Bronchial epithelial cell (primary cell): ENCODE results near the gene NEK4. TPM values are rescaled to one million over a fixed set of nuclear protein-coding genes. Genes with fewer than 3 reads are reported as not detected.

Experiments
- DNase-seq: peaks from one replicate; pipeline ENCODE4 v3.0.0-alpha.2; 2010; ENCODE audit warnings: low read depth
- FAIRE-seq: peaks from 2 replicates; lab custom pipeline; 2011; peaks lifted over from hg19 to GRCh38; lab: Jason Lieb, UNC
- H3K27me3 ChIP-seq: 2 replicates; pipeline ENCODE4 v1.5.1; 2011; ENCODE audit warnings: low read length; ENCODE audit not compliant: control insufficient read depth, insufficient read depth
- H3K36me3 ChIP-seq: 2 replicates; pipeline ENCODE4 v1.5.1; 2011; ENCODE audit warnings: low read length; ENCODE audit not compliant: control insufficient read depth, insufficient read depth
- H3K4me3 ChIP-seq: 2 replicates; pipeline ENCODE4 v1.5.1; 2011; ENCODE audit warnings: mild to moderate bottlenecking, low read depth, low read length, control low read depth
- total RNA-seq: library from RNA; depleted of rRNA; stranded (reverse); fragments of >200 nt; gene quantifications from 2 replicates; pipeline ENCODE4 v1.2.1, GENCODE V29; 2014
- TF ChIP-seq, protein P1 (sequence below): IDR thresholded peaks from 2 replicates; pipeline ENCODE4 v1.5.1; 2011; ENCODE audit warnings: mild to moderate bottlenecking, moderate library complexity, low read length, control low read depth, inconsistent platforms; ENCODE audit not compliant: insufficient read depth, severe bottlenecking

NEK4 gene
- total RNA-seq, 1 donor from 2014 or later = 20.5 TPM

DNA sequence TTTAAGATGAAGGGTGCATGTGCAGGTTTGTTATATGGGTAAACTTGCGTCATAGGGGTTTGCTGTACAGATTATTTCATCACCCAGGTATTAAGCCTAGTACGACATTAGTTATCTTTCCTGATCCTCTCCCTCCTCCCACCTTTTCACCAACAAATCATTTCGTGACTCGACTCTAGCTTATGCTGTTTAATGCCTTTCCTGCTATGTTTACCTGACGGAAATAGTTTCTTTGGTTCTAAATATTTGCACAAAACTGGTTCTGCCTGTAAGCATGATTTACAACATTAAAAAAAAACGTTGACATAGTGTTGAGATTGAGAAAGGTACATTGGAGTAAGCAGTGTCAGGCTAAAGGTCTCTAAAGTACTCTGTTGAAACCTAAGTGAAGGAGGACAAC lies 82.5 kb downstream of the NEK4 start:
- Histone ChIP-seq H3K27me3 (no peaks in the 10 kb centered on the region), H3K4me3 (no peak overlapping the region), H3K36me3 (peaks cover 35% of the 10 kb centered on the region)
- FAIRE-seq (no peak), DNase-seq (peak; percentile 34)
- TF ChIP-seq, protein P1, sequence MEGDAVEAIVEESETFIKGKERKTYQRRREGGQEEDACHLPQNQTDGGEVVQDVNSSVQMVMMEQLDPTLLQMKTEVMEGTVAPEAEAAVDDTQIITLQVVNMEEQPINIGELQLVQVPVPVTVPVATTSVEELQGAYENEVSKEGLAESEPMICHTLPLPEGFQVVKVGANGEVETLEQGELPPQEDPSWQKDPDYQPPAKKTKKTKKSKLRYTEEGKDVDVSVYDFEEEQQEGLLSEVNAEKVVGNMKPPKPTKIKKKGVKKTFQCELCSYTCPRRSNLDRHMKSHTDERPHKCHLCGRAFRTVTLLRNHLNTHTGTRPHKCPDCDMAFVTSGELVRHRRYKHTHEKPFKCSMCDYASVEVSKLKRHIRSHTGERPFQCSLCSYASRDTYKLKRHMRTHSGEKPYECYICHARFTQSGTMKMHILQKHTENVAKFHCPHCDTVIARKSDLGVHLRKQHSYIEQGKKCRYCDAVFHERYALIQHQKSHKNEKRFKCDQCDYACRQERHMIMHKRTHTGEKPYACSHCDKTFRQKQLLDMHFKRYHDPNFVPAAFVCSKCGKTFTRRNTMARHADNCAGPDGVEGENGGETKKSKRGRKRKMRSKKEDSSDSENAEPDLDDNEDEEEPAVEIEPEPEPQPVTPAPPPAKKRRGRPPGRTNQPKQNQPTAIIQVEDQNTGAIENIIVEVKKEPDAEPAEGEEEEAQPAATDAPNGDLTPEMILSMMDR = no peak

DNA sequence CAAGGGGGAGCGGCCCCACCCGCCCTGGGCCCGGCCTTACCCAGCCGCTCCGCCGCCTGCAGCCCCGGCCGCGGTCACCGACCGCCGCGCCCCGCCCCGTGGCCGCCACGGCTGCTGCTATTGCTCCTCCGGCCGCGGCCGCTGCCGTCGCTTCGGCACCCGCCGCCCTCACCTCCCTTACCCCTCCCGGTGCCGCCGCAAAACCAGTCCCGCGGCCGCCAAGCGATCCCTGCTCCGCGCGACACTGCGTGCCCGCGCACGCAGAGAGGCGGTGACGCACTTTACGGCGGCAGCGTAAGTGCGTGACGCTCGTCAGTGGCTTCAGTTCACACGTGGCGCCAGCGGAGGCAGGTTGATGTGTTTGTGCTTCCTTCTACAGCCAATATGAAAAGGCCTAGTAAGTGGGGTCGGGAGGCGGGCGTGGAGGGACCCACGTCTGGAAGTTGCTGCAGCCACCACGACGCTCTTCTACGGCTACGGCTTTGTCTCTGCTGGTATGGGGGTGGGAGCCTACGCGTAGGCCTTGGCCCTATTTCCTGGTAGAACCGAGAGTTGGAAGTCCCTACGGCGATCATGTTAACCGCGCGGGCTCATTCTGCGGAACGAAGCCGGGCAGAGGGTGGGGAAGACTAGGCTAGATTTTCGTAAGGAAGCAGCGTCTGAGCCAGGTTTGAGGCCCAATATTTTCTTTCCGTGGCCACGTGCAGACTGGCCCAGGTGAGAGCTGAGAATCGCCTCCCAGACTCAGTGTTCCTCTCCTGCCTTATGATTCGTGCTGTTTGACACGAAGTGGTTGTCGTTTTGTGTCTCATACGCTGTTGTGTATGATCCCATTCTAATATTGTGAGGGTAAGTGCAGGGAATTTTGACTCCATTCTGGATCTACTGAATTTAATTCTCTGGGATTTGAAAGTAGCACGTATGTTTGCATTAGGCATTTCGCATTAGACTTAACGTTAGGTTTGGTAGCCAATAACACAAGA lies 84.7 kb downstream of the NEK4 start, which contains the start of the genes GNL3 and PBRM1:
Gene GNL3 (plus strand): TSS at position 324 of the 983 bp plus-strand sequence. CDS start 61 bp downstream, at position 385.
Gene PBRM1 (minus strand): TSS at position 205 of the 983 bp plus-strand sequence.
- Histone ChIP-seq H3K27me3 (no peaks in the 10 kb centered on the region), H3K36me3 (peaks cover 27% of the 10 kb centered on the region), H3K4me3 (peak within 1 kb of the TSS; percentile 88)
- DNase-seq (peak; percentile 87), FAIRE-seq (no peak)
- TF ChIP-seq, protein P1 = no peak

DNA sequence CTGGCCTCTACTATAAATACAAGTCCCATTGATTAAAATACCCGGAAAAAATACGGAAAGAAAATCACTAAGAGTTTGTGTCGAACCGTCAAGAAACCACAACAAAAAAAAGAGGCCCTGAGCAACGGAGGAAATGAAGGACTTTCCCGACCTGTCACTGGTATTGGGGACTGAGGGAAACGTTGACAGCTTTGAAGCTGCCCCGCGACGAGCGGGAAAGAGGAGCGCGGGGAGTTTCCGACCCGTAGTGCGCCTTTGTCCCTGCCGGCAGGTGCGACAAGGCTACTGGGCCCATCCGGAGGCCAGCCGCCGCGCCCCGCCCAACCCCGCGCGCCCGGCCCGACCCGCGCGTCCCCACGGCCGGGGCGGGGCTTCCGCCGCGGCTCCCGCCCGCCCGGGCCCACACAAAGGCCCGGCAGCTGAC lies 85.4 kb downstream of the NEK4 start:
- H3K36me3 ChIP-seq = peaks cover 24% of the 10 kb centered on the region
- H3K4me3 ChIP-seq = peak overlapping the region; percentile 88
- DNase-seq (peak; percentile 25), FAIRE-seq (no peak)
- TF ChIP-seq, protein P1 = no peak
- no peaks in the 10 kb centered on the region for H3K27me3 ChIP-seq

DNA sequence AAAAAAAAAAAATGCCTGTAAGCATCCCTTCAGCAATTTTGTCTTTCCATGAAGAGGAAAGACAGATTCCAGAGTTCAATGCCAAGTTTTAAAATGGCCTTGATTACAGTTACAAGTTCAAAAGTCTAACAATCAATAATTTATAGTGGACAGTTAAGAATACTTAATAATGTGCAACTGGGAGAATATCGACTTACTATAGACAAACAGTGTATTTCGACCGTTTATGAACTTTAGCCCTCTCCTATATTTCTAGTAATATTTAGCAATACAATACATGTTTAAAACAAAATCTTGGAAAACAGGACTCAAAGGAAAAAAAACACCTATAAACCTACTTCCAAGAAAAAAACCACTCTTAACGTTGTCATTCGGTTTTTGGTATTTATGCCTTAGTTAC lies 86.6 kb downstream of the NEK4 start:
- no peak for DNase-seq
- H3K27me3 ChIP-seq = no peaks in the 10 kb centered on the region
- peaks cover 20% of the 10 kb centered on the region for H3K36me3 ChIP-seq
- no peak overlapping the region for H3K4me3 ChIP-seq
- FAIRE-seq = no peak
- TF ChIP-seq, protein P1 = no peak

DNA sequence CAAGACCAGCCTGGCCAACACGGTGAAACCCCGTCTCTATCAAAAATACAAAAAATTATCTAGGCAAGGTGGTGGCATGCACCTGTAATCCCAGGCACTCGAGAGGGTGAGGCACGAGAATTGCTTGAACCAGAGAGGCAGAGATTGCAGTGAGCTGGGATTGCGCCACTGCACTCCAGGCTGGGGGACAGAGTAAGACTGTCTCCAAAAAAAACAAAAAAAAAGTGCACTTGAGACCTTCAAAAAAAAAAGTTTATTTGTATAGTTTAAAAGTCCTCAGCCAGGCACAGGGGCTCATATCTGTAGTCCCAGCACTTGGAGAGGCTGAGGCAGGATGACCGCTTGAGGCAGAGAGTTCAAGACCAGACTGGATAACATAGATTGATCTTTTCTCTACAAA lies 87.1 kb downstream of the NEK4 start:
- Histone ChIP-seq H3K27me3 (no peaks in the 10 kb centered on the region), H3K4me3 (no peak overlapping the region), H3K36me3 (peaks cover 14% of the 10 kb centered on the region)
- no peak for DNase-seq
- FAIRE-seq = no peak
- TF ChIP-seq, protein P1 = no peak
